Mucosa of descending colon (tissue), 3 donors: ENCODE results near the gene GPS2. TPM values are rescaled to one million over a fixed set of nuclear protein-coding genes. Genes with fewer than 3 reads are reported as not detected.
A peak's percentile ranks its signal among the peaks of the same experiment; 100 is the strongest.

Experiments
- ATAC-seq: fragments of 200-7000 bp; cut with Tn5 transposase; one replicate; pipeline ENCODE4 v1.9.1; 2020; ENCODE audit warnings: mild to moderate bottlenecking, moderate library complexity
- DNase-seq, 3 donors: peaks; one replicate each; pipeline ENCODE4 v3.0.0-alpha.2; 2020
- H3K36me3 ChIP-seq: fragments of 200-600 bp; one replicate; pipeline ENCODE4 v1.8.0; 2021; ENCODE audit warnings: low read depth, mild to moderate bottlenecking
- H3K4me1 ChIP-seq: fragments of 200-600 bp; one replicate; pipeline ENCODE4 v1.8.0; 2021; ENCODE audit warnings: low read depth, mild to moderate bottlenecking
- H3K4me3 ChIP-seq: fragments of 200-600 bp; one replicate; pipeline ENCODE4 v1.8.0; 2021; ENCODE audit warnings: mild to moderate bottlenecking
- H3K9me3 ChIP-seq: fragments of 200-600 bp; one replicate; pipeline ENCODE4 v1.8.0; 2021; ENCODE audit warnings: mild to moderate bottlenecking
- intact Hi-C, 2 donors: fragments of 100-400 bp; cut with DNase I in 1 of 2; cut with micrococcal nuclease in 1 of 2; formaldehyde crosslinking; loops; one replicate each; pipeline versions ENCODE4 v1.11.0 to v1.11.1; 2022; cut with DNase I, micrococcal nuclease
- total RNA-seq, 3 donors: library from RNA; stranded (reverse); fragmentation: NEBNext Ultra II Directional in 2 of 3; extraction: Animal tissue kit (Norgen Biotek cat#: 25700) in 2 of 3; gene quantifications; one replicate each; pipeline versions ENCODE4 v1.2.1 to v1.2.4, GENCODE V29; 2021 to 2023
- TF ChIP-seq, protein P1 (sequence below): fragments of 200-600 bp; IDR thresholded peaks from one replicate; pipeline ENCODE4 v1.8.0; 2022; ENCODE audit warnings: antibody characterized with exemption, mild to moderate bottlenecking
- donor health status: DM: no; HTN: no; CAD: no; lungs with moderate emphysema.
- donor health status: DM: no; HTN: no; CAD: no.
- donor health status: DM: no; HTN: yes; CAD: no.

The GPS2 gene
- total RNA-seq, 3 donors from 2014 or later = 68.1 to 89.8 (median 83.2) TPM

DNA sequence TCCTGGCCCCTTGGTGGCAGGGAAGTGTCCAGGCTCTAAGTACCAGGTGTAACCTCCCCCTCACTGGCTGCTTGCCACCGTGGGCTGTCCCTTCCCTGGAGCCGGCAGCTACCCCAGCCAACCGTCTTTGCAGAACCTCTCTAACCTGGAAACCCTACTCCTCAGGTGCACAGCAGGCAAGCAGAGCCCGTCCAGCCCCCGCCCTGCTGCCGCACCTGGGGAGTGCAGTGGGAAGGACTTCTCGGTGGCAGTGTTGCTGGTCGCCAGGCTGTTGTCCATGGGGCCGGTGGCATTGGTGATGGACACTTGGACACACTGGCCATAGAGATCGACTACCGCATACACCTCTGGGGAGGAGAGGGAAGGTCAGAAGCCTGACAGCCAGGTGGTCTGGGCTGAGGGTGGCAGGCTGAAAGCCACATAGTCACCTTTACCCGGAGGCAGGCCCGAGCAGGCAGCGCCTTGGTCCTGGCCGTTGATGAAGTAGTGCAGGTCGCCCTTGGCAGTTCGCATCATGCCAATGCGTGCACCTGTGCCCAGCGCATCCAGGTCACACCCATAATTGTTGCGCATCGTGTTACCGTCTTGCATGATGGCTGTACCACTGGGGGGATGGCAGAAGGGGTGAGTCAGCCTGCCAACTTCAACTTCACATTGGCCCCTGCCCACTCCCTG, 7.5 kb upstream of the GPS2 start:
- TF ChIP-seq, protein P1, sequence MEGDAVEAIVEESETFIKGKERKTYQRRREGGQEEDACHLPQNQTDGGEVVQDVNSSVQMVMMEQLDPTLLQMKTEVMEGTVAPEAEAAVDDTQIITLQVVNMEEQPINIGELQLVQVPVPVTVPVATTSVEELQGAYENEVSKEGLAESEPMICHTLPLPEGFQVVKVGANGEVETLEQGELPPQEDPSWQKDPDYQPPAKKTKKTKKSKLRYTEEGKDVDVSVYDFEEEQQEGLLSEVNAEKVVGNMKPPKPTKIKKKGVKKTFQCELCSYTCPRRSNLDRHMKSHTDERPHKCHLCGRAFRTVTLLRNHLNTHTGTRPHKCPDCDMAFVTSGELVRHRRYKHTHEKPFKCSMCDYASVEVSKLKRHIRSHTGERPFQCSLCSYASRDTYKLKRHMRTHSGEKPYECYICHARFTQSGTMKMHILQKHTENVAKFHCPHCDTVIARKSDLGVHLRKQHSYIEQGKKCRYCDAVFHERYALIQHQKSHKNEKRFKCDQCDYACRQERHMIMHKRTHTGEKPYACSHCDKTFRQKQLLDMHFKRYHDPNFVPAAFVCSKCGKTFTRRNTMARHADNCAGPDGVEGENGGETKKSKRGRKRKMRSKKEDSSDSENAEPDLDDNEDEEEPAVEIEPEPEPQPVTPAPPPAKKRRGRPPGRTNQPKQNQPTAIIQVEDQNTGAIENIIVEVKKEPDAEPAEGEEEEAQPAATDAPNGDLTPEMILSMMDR = no peak
- Histone ChIP-seq H3K4me1 (no peaks in the 10 kb centered on the region), H3K9me3 (no peaks in the 10 kb centered on the region), H3K36me3 (peaks cover 5% of the 10 kb centered on the region), H3K4me3 (no peak overlapping the region)
- intact Hi-C loops = no loop called here
- DNase-seq = no peak
- ATAC-seq = no peak

DNA sequence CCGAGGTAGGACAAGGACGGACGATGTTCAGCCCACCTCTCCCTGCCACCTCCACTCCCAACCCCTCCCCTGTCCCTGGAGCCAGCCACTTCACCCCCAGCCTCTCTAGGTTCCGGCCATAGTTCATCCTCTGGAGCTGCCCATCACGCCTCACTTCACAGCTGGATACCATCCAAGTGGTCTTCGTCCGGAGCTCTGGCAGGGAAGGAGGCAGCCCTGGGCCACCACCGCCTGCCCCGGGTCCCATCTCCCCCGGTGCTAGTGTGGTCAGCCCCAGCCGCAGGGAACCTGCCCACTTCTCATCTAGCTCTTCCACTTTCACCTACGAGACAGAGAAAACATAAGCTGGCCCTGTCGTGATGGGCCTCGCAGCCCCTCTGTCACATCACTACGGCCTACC, 6.3 kb upstream of the GPS2 start:
- DNase-seq = no peak
- ATAC-seq = no peak
- Histone ChIP-seq H3K36me3 (peaks cover 5% of the 10 kb centered on the region), H3K9me3 (no peaks in the 10 kb centered on the region), H3K4me3 (no peak overlapping the region), H3K4me1 (no peaks in the 10 kb centered on the region)
- TF ChIP-seq, protein P1 = no peak
- intact Hi-C loops = no loop called here

DNA sequence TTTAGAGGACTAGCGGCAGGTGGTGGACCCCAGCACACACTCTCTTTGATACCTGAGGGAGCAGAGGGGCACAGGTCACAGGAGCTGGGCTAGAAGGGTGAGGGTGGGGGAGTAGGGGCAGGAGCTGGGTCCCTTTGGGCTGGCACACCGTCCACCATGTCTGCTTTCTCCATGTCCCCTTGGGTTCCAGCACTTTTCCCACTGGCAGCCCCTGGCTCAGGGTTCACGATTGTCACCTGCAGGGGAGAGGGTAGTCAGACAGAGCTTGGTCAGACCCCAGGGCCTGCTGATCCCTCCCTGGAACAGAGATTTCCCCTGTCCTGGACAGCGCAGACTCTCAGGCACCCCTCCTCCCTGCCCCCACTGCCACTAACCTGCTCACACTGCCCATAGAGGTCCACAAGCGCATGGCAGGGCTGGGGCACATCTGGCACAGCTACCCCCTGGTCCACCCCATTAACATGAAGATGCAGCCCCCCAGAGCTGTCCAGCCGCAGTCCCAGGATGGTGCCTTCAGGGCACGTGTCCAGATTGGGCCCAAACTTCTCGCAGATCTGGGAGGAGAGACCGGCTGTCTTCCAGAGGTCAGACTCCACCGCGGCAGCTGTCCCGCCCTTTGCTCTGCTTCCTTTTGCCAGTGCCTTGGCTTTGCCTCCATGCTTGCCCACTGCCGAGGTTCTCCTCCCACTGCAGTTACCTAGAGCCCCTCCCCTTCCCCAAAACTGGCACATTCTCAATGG, 3.1 kb upstream of the GPS2 start:
- ATAC-seq (no peak), DNase-seq (no peak)
- TF ChIP-seq, protein P1 = no peak
- Histone ChIP-seq H3K9me3 (no peaks in the 10 kb centered on the region), H3K4me1 (peaks cover 9% of the 10 kb centered on the region), H3K36me3 (peaks cover 5% of the 10 kb centered on the region), H3K4me3 (no peak overlapping the region)
- intact Hi-C loops = no loop called here

- ATAC-seq (no peak), DNase-seq (no peak)
- peaks cover 12% of the 10 kb centered on the region for H3K4me1 ChIP-seq
- intact Hi-C loops = no loop called here
- H3K4me3 ChIP-seq = no peak overlapping the region
- TF ChIP-seq, protein P1 = no peak
- H3K36me3 ChIP-seq = peaks cover 4% of the 10 kb centered on the region
- no peaks in the 10 kb centered on the region for H3K9me3 ChIP-seq
Measured at GRCh38 chr17:7317161-7317803, 2.1 kb upstream of the GPS2 start.

GRCh38 chr17:7315570-7316235, 543 bp upstream of the GPS2 start:
- Histone ChIP-seq H3K36me3 (peaks cover 8% of the 10 kb centered on the region), H3K9me3 (no peaks in the 10 kb centered on the region), H3K4me1 (peaks cover 12% of the 10 kb centered on the region), H3K4me3 (peak overlapping the region; percentile 81)
- TF ChIP-seq, protein P1 = no peak
- intact Hi-C loops = no loop called here
- peak in 2 of 3 donors; percentile 34 to 74 for DNase-seq
- peak; percentile 5 for ATAC-seq
